GM18505 (cell line): ENCODE results near the gene SLC5A1.

Experiments
- ATAC-seq: cut with Tn5 transposase; IDR thresholded peaks from one replicate; pipeline ENCODE4 v1.9.1; 2021; ENCODE audit not compliant: unreplicated experiment
- POLR2A ChIP-seq: IDR thresholded peaks from 4 replicates; pipeline ENCODE4 v1.6.1; 2011; ENCODE audit warnings: borderline replicate concordance; ENCODE audit not compliant: insufficient read depth, insufficient read length; ENCODE audit errors: extremely low read depth

SLC5A1 gene

DNA sequence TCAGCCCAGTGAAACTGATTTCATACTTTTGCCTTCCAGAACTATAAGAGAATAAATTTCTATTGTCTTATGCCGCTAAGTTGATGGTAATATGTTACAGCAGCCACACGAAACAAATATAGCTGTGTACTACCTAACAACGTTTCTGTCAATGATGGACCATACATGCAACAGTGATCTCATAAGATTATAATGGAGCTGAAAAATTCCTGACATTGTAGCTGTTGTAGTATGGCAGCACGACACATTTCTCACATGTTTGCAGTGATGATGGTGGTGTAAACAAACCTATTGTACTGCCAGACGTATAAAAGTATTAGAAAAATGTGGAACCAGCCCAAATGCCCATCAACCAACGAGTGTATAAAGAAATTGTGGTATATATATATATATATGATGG lies 5.8 kb upstream of the SLC5A1 start:
- no peak for TF ChIP-seq POLR2A
- no peak for ATAC-seq

DNA sequence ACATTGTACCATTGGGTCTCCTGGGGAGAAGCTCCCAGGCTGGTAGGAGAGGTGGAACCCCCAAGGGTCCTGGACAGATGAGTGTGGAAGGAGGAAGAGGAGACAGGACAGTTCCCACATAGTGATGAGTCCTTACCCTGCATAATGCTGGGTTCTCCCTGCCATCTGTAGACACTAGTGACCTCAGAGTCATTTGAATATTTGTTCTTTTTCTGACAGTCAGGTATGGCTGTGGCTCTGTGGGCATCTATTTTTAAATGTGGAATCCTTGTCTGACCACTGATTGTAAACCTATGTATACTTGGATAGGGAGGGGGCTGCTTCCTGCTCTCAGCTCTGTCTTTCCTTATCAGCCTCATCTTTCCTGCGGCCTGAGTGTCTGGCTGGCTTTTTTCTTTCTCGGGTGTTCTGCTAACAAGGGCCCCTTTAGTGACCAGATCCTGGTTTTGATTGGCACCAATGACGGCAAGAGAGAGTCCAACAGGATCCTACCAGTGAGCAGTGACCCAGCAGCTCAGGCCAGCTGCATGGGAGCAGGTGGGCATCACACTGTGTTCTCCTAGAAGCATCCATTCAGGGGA lies 2.6 kb upstream of the SLC5A1 start:
- no peak for ATAC-seq
- no peak for TF ChIP-seq POLR2A

GRCh38 chr22:32043391-32043790 lies 330 bp downstream of the SLC5A1 start:
- TF ChIP-seq POLR2A = no peak
- ATAC-seq = no peak

DNA sequence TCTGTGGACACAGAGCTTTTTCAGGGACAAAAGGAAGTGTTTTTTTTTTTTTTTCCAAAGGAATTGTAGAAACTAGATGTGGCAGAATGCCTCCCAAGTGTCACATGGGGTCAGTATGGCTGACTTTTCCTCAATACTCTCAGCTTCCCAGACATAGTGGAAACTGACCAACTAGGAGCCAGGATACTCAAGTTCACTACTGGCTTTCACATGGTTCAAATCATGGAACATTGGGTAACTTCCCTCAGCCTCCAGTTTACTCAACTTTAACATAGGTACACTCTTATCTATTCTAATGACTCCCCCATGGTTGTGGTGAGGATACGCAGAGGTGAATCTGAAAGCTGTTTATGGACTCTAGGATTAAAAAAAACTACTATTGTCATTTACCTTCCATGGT lies 1.4 kb downstream of the SLC5A1 start:
- ATAC-seq = no peak

DNA sequence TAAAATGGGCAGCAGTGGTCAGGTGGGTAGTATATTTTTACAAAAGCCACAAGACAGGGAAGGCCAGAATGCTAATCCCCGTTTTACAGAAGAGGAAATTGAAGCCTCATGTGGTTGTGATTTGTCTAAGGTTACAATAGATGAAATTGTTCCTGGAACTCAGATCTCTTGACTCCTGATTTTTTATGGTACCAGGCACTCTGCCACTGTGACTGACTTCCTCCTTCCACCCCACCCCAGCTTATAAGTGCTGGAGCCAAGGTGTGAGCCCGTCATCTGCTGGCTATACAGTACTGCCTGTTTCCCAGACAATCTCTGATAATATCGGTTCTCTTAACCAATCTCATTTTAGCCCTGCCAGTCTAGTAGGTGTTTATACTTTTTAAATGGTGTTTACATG lies 1.9 kb downstream of the SLC5A1 start:
- ATAC-seq = no peak
- TF ChIP-seq POLR2A = no peak

More for the DNA sequence above, 1.4 kb downstream of the SLC5A1 start:
- no peak for TF ChIP-seq POLR2A

- TF ChIP-seq POLR2A = no peak
- no peak for ATAC-seq
These were observed 5.0 kb downstream of the SLC5A1 start for GRCh38 chr22:32048069-32048468.

DNA sequence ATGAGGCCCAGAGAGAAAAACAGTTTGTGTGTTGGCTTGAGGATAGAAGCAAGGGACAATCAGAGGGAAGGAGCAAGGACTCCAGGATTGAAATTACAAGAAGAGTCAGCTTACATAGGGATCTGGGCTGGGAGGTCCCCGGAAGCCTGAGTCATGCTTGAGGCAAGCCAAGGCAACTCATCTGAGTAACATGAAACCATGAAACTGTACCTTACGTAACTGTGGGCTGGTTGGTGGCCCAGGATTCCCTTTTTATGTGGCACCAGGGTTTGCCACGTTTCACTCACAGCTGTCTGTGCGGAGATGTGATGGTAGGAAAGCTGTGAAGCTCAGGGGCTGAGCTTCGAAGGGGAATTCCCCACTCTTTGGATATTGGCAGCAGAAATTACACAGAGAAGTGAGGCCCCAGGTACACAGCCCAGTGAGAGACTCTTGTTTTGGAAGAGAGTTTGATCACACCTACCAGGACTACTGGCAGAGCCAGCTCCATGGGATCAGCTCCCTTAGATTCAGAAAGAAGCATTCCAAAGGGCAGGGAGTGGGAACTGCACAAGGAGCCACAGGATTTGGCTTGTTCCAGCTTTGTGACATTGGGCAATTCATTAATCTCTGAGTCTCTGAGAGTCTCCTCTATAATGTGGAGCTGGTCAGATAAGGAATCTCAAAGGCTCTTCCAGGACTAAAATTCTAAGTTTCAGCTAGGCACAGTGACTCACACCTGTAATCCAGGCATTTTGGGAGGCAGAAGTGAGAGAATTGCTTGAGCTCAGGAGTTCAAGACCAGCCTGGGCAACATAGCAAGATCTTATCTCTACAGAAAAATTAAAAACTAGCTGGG lies 7.8 kb downstream of the SLC5A1 start:
- ATAC-seq = no peak
- no peak for TF ChIP-seq POLR2A

DNA sequence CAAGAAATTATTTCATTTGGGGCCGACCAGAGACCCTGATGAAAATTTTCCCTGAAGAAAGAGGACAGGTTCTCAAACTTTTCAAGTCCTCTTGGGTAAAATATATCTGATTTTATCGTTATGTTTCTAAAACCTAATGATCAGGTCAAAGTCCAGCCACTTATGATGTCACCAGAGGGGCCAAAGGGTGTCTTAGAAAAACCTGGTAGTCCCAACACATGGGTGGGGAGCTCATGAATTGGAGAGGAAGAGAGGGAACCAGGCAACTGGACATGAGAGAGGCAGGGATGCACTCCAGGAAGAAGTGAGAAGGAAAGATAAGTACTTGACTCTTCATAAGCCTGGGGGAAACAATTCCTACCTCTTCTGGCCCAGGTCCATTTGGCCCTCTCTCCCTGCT lies 9.2 kb downstream of the SLC5A1 start:
- TF ChIP-seq POLR2A = no peak
- no peak for ATAC-seq

- ATAC-seq = no peak
- TF ChIP-seq POLR2A = no peak
These were observed 10.1 kb downstream of the SLC5A1 start for GRCh38 chr22:32052936-32053791.

DNA sequence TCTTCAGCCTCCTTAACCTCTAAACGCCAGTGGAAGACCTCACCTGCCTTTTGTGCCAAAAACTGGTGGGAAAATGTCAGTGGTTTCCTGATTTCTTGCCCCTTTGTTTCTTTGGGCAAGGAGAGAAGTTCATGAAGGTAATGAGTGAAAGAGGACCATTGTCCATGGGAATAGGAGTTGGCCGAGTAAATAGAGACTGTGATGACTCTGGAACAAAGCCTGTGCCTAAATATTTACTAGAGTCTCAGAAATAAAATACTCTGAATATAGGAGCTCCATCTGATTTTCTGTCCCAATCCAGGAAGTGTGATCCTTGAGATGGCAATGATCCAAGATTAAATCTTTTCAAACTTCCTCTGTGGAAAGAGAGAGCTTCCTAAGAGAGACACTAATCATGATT lies 12.0 kb downstream of the SLC5A1 start:
- TF ChIP-seq POLR2A = no peak
- no peak for ATAC-seq

- ATAC-seq = no peak
- no peak for TF ChIP-seq POLR2A
These were observed 15.7 kb downstream of the SLC5A1 start for GRCh38 chr22:32058656-32059260.

- TF ChIP-seq POLR2A = no peak
- no peak for ATAC-seq
These were observed 16.4 kb downstream of the SLC5A1 start for GRCh38 chr22:32059426-32059825.

DNA sequence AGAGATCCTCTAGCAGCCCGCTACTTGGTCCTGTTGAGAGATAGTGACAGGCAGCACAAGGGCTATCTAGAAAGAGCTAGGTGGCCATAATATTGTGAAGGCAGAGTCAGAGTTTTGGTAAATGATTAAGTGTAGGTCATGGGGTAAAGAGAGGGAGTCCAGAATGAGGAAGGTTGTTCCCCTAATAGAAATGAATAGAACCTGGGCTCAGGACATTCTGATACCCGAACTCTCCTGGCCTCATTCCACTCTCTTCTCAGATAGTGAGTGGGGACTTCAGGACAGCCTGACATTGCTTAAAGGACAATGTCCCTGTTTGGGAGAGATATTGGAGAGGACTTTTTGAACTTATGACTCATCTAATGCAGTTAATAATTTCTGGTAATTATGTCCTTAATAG lies 20.6 kb downstream of the SLC5A1 start:
- TF ChIP-seq POLR2A = no peak
- ATAC-seq = no peak
